Stimulated activated CD8-positive, alpha-beta memory T cell treated with anti-CD3 and anti-CD28 coated beads, Interleukin-7, amount 100 ng/mL, for 24 hours (primary cell): ENCODE data around the gene KIRREL3.

ENCODE experiments used
- DNase-seq: peaks from one replicate; pipeline ENCODE4 v3.0.0-alpha.2; 2020; ENCODE audit warnings: low read depth

KIRREL3 gene

GRCh38 chr11:126914941-126915340 lies 85.6 kb downstream of the KIRREL3 start:
- DNase-seq = no peak

GRCh38 chr11:126914166-126914565 lies 86.4 kb downstream of the KIRREL3 start:
- no peak for DNase-seq

- no peak for DNase-seq
Observed at GRCh38 chr11:126904520-126904919, 96.0 kb downstream of the KIRREL3 start.

- no peak for DNase-seq
Observed at GRCh38 chr11:126901783-126902182, 98.8 kb downstream of the KIRREL3 start.

- DNase-seq = no peak
Observed at GRCh38 chr11:126899961-126900748, 100.4 kb downstream of the KIRREL3 start.

GRCh38 chr11:126898802-126899201 lies 101.8 kb downstream of the KIRREL3 start:
- no peak for DNase-seq

GRCh38 chr11:126897430-126897829 lies 103.1 kb downstream of the KIRREL3 start:
- no peak for DNase-seq

GRCh38 chr11:126896025-126896424 lies 104.5 kb downstream of the KIRREL3 start:
- DNase-seq = no peak

- no peak for DNase-seq
Observed at GRCh38 chr11:126893796-126894195, 106.8 kb downstream of the KIRREL3 start.

- no peak for DNase-seq
Observed at GRCh38 chr11:126892756-126893155, 107.8 kb downstream of the KIRREL3 start.

- no peak for DNase-seq
Observed at GRCh38 chr11:126891556-126892217, 108.9 kb downstream of the KIRREL3 start.

- DNase-seq = no peak
Observed at GRCh38 chr11:126890561-126890960, 110.0 kb downstream of the KIRREL3 start.

GRCh38 chr11:126888115-126888712 lies 112.4 kb downstream of the KIRREL3 start:
- no peak for DNase-seq

GRCh38 chr11:126886636-126887035 lies 113.9 kb downstream of the KIRREL3 start:
- no peak for DNase-seq

GRCh38 chr11:126886085-126886484 lies 114.5 kb downstream of the KIRREL3 start:
- DNase-seq = no peak

GRCh38 chr11:126884594-126884993 lies 116.0 kb downstream of the KIRREL3 start:
- DNase-seq = no peak

GRCh38 chr11:126884192-126884591 lies 116.4 kb downstream of the KIRREL3 start:
- no peak for DNase-seq

- DNase-seq = no peak
Observed at GRCh38 chr11:126880872-126881271, 119.7 kb downstream of the KIRREL3 start.

GRCh38 chr11:126879516-126879915 lies 121.1 kb downstream of the KIRREL3 start:
- DNase-seq = no peak

- DNase-seq = no peak
Observed at GRCh38 chr11:126878913-126879482, 121.6 kb downstream of the KIRREL3 start.

- DNase-seq = no peak
Observed at GRCh38 chr11:126874831-126875230, 125.7 kb downstream of the KIRREL3 start.

GRCh38 chr11:126874276-126874675 lies 126.3 kb downstream of the KIRREL3 start:
- DNase-seq = no peak

- DNase-seq = no peak
Observed at GRCh38 chr11:126871792-126872191, 128.8 kb downstream of the KIRREL3 start.
